GM12878 (cell line): ENCODE data around the gene FUT3.

Experiments used
- CBX5 ChIP-seq: sonication (generic); IDR thresholded peaks from 2 replicates; pipeline ENCODE4 v1.6.1; 2016; ENCODE audit warnings: low read depth, moderate library complexity, mild to moderate bottlenecking, inconsistent platforms
- JUNB ChIP-seq: IDR thresholded peaks from 2 replicates; pipeline ENCODE4 v1.6.1; 2016; ENCODE audit warnings: antibody characterized with exemption, mild to moderate bottlenecking
- POLR2A ChIP-seq: IDR thresholded peaks from 2 replicates; pipeline ENCODE4 v1.6.1; 2011; ENCODE audit warnings: low read depth, mild to moderate bottlenecking, low read length
- TF ChIP-seq, protein P1 (sequence below): fragments of 450-650 bp; IDR thresholded peaks from 2 replicates; pipeline ENCODE4 v1.6.1; 2016; ENCODE audit warnings: mild to moderate bottlenecking
- TF ChIP-seq, protein P2 (sequence below), 3 experiments: IDR thresholded peaks in 2 of 3; conservative IDR thresholded peaks in 1 of 3; 2 replicates each; pipeline ENCODE4 v1.5.1; 2011; ENCODE audit warnings: low read depth in 3 of 3, low read length in 3 of 3, mild to moderate bottlenecking in 3 of 3, control low read depth in 2 of 3, moderate library complexity in 2 of 3, inconsistent platforms in 1 of 3, mixed read lengths in 1 of 3; ENCODE audit not compliant: control insufficient read depth in 2 of 3, insufficient read depth in 1 of 3; ENCODE audit errors: extremely low read depth in 1 of 3
- TF ChIP-seq, protein P3 (sequence below): fragments of 450-650 bp; IDR thresholded peaks from 2 replicates; pipeline ENCODE4 v1.6.1; 2018; ENCODE audit warnings: mild to moderate bottlenecking, low read depth, moderate library complexity; ENCODE audit not compliant: partially characterized antibody

DNA sequence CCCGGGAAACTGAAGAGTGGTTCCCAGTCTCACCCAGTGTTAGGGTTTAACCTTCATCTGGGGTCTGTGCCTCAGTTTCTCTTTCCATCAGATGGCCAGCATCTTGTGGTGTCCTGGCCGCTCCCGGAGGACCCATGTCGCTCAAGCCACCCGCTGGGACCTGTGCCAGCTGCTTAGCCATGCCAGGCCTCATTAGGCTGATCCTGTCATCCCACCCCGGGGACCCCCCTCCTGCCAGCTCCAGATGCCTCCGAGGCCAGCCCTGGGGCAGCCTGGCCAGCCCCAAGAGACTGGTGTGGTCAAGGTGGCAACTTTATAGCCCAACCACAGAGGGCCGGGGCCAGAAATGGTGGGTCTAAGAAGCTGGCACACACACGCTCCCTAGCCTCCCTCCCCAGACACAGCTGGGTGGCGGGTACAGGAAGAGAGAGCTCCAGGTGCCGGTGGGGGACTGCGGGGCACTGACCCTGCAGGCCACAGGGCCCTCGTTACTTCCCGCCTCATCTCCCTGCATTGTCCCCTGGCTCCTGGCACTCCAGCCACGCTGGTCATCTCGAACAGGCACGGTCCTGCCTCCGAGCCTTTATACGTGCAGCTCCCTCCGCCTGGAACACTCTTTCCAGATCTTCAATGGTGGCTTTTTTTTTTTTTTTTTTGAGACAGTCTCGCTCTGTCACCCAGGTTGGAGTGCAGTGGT, 43.0 kb downstream of the FUT3 start:
- TF ChIP-seq CBX5 (no peak), JUNB (no peak), POLR2A (no peak)
- TF ChIP-seq, protein P1, sequence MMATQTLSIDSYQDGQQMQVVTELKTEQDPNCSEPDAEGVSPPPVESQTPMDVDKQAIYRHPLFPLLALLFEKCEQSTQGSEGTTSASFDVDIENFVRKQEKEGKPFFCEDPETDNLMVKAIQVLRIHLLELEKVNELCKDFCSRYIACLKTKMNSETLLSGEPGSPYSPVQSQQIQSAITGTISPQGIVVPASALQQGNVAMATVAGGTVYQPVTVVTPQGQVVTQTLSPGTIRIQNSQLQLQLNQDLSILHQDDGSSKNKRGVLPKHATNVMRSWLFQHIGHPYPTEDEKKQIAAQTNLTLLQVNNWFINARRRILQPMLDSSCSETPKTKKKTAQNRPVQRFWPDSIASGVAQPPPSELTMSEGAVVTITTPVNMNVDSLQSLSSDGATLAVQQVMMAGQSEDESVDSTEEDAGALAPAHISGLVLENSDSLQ: no peak
- TF ChIP-seq, protein P2, sequence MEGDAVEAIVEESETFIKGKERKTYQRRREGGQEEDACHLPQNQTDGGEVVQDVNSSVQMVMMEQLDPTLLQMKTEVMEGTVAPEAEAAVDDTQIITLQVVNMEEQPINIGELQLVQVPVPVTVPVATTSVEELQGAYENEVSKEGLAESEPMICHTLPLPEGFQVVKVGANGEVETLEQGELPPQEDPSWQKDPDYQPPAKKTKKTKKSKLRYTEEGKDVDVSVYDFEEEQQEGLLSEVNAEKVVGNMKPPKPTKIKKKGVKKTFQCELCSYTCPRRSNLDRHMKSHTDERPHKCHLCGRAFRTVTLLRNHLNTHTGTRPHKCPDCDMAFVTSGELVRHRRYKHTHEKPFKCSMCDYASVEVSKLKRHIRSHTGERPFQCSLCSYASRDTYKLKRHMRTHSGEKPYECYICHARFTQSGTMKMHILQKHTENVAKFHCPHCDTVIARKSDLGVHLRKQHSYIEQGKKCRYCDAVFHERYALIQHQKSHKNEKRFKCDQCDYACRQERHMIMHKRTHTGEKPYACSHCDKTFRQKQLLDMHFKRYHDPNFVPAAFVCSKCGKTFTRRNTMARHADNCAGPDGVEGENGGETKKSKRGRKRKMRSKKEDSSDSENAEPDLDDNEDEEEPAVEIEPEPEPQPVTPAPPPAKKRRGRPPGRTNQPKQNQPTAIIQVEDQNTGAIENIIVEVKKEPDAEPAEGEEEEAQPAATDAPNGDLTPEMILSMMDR (IDR thresholded peaks at IDR 0.05 in 2 of 3, conservative IDR thresholded peaks at IDR 0.05 in 1 of 3; ENCODE audit: control insufficient read depth in 2 of 3, extremely low read depth in 1 of 3, insufficient read depth in 1 of 3, low read depth in 3 of 3, low read length in 3 of 3): no peak
- TF ChIP-seq, protein P3, sequence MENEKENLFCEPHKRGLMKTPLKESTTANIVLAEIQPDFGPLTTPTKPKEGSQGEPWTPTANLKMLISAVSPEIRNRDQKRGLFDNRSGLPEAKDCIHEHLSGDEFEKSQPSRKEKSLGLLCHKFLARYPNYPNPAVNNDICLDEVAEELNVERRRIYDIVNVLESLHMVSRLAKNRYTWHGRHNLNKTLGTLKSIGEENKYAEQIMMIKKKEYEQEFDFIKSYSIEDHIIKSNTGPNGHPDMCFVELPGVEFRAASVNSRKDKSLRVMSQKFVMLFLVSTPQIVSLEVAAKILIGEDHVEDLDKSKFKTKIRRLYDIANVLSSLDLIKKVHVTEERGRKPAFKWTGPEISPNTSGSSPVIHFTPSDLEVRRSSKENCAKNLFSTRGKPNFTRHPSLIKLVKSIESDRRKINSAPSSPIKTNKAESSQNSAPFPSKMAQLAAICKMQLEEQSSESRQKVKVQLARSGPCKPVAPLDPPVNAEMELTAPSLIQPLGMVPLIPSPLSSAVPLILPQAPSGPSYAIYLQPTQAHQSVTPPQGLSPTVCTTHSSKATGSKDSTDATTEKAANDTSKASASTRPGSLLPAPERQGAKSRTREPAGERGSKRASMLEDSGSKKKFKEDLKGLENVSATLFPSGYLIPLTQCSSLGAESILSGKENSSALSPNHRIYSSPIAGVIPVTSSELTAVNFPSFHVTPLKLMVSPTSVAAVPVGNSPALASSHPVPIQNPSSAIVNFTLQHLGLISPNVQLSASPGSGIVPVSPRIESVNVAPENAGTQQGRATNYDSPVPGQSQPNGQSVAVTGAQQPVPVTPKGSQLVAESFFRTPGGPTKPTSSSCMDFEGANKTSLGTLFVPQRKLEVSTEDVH: no peak
